Measurements from ENCODE around the gene TMED6. TPM values are rescaled to one million over a fixed set of nuclear protein-coding genes. Genes with fewer than 3 reads are reported as not detected.

TMED6 gene
- total and polyA plus RNA-seq, 2 of the 8 experiments (the other 6 are each of a cell fraction or from before 2014, with no cell fraction given): not detected

DNA sequence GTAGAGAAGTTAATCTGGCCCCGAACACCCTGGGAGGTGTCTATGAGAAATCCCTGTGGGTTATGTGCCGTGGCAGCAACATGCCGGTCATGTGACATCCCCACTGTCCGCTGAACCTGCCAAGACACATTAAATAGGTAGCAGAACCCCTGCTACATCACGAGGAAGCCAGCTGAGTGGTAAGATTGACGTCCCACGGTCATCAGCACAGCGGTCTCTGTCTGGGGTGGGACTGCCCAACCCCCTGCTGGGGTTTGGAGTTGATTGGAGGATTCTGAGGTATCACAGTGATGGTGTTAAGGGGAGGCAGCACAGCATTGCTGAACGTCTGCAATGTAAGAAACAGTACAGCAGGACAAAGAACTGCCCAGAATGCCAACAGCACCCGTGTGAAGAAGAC is 2.0 kb downstream of the TMED6 start:
- Histone ChIP-seq H3K79me1 (ENCODE audit: low read depth, low read length) (no peaks in the 10 kb centered on the region), H3K9me3 (ENCODE audit: insufficient read depth in 2 of 2, low read depth in 1 of 2, low read length in 1 of 2) (no peaks in the 10 kb centered on the region), H3K4me3 (ENCODE audit: extremely low read depth in 1 of 4, insufficient read depth in 2 of 4, low read depth in 3 of 4, low read length in 4 of 4) (no peak overlapping the region), H2BK5ac (ENCODE audit: low read depth, low read length) (no peak overlapping the region), H2AK5ac (ENCODE audit: low read depth, low read length) (no peak overlapping the region), H3K4me2 (ENCODE audit: insufficient read depth in 1 of 2, low read depth in 2 of 2, low read length in 2 of 2) (no peak overlapping the region), H4K20me1 (replicated peaks in 1 of 2; ENCODE audit: control insufficient read depth in 1 of 2, insufficient read depth in 2 of 2, low read length in 2 of 2) (no peaks in the 10 kb centered on the region), H2BK120ac (replicated peaks; ENCODE audit: low read depth, low read length) (no peak overlapping the region), H2AFZ (ENCODE audit: low read length) (no peak overlapping the region), H3K79me2 (ENCODE audit: control insufficient read depth in 1 of 2, insufficient read depth in 2 of 2, low read length in 2 of 2) (no peaks in the 10 kb centered on the region), H3K18ac (ENCODE audit: extremely low read depth, low read length) (no peak overlapping the region), H3K27ac (ENCODE audit: low read depth, low read length) (no peak overlapping the region), H3K14ac (ENCODE audit: insufficient read length) (no peak overlapping the region), H3K56ac (replicated peaks; ENCODE audit: insufficient read length, low read depth, low read length) (no peak overlapping the region), H4K8ac (ENCODE audit: extremely low read depth, insufficient read depth, low read length) (no peak overlapping the region), H2BK12ac (ENCODE audit: low read depth, low read length) (no peak overlapping the region), H3K27me3 (replicated peaks in 1 of 4; ENCODE audit: control insufficient read depth in 3 of 4, extremely low read depth in 1 of 4, insufficient read depth in 3 of 4, low read length in 3 of 4) (no peaks in the 10 kb centered on the region), H3K4ac (replicated peaks; ENCODE audit: insufficient read length, low read depth, low read length) (no peak overlapping the region), H2BK20ac (ENCODE audit: low read length) (no peak overlapping the region), H4K91ac (replicated peaks; ENCODE audit: insufficient read length, low read length) (no peak overlapping the region), H3K9ac (replicated peaks in 1 of 4; ENCODE audit: extremely low read depth in 1 of 4, low read depth in 3 of 4, low read length in 3 of 4) (no peak overlapping the region), H3K4me1 (replicated peaks in 1 of 4; ENCODE audit: control insufficient read depth in 3 of 4, insufficient read depth in 4 of 4, low read length in 3 of 4) (no peaks in the 10 kb centered on the region), H3K36me3 (ENCODE audit: control insufficient read depth in 2 of 4, insufficient read depth in 4 of 4, low read length in 3 of 4) (no peaks in the 10 kb centered on the region), H4K5ac (ENCODE audit: insufficient read length, low read depth, low read length) (no peak overlapping the region), H2BK15ac (ENCODE audit: low read length) (no peak overlapping the region), H3K23ac (ENCODE audit: insufficient read length) (no peak overlapping the region), H3K23me2 (ENCODE audit: low read depth, low read length) (no peaks in the 10 kb centered on the region)
- 94% methylated on average over 10 of the region's 10 CpGs; no CpG with 5 or more reads in 1 of the 2 experiments for WGBS, 2 experiments (ENCODE audit: extremely low coverage in 1 of 2, insufficient coverage in 1 of 2, insufficient read length in 1 of 2, insufficient replicate concordance in 2 of 2, low coverage in 1 of 2, low lambda C conversion rate in 2 of 2, missing lambda C conversion rate in 1 of 2)
- FAIRE-seq: no peak
- DNase-seq (ENCODE audit: low read depth in 1 of 2, low spot score in 2 of 2): no peak
- ChIA-PET POLR2A (ENCODE audit: partially characterized antibody) (interaction anchor here (1.3 to 29.8 kb wide), 3 partner anchors 9 to 30 kb away, joined by 3 to 497 read pairs (median 13); partner anchors contain the start of genes COG8, NIP7, PDF and VPS4A), CTCF (ENCODE audit: partially characterized antibody) (no interaction called here)
